ENCODE measurements around the gene PSMD9. TPM values are rescaled to one million over a fixed set of nuclear protein-coding genes. Genes with fewer than 3 reads are reported as not detected.
A peak's percentile ranks its signal among the peaks of the same experiment; 100 is the strongest.
"Not testable (repeated sequence)": the region's sequence is repeated elsewhere in the genome, so short reads cannot be mapped to it uniquely, and the experiment has no call there.

The PSMD9 gene
- total RNA-seq, 1 experiment from 2014 or later, result 150 TPM

GRCh38 chr12:121860257-121860656, 28.3 kb upstream of the PSMD9 start:
- no peak for DNase-seq (ENCODE audit: low read depth in 1 of 2, low spot score in 2 of 2)

DNA sequence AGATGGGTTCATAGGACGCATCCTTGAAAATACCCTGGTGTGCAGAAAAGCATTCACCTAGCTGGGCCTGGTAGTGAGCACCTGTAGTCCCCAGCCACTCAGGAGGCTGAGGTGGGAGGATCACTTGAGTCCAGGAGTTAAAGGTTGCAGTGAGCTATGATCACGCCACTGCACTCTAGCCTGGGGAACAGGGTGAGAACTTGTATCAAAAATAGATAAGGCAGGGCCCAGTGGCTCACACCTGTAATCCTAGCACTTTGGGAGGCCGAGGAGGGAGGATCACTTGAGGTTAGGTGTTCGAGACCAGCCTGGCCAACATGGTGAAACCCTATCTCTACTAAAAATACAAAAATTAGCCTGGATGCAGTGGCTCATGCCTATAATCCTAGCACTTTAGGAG, 27.9 kb upstream of the PSMD9 start:
- H3K36me3 ChIP-seq; H3K4me3 ChIP-seq; DNase-seq (ENCODE audit: low read depth in 1 of 2, low spot score in 2 of 2); H3K27me3 ChIP-seq (replicated peaks); H3K9me3 ChIP-seq (replicated peaks); H3K27ac ChIP-seq: not testable (repeated sequence)
- H3K4me1 ChIP-seq (replicated peaks), result peaks cover 18% of the 10 kb centered on the region

More at GRCh38 chr12:121860257-121860656, 28.3 kb upstream of the PSMD9 start:
- Histone ChIP-seq H3K4me1 (replicated peaks) (peaks cover 18% of the 10 kb centered on the region), H3K27me3 (replicated peaks) (no peaks in the 10 kb centered on the region), H3K4me3 (no peak overlapping the region), H3K9me3 (replicated peaks) (no peaks in the 10 kb centered on the region), H3K27ac (no peak overlapping the region), H3K36me3 (no peaks in the 10 kb centered on the region)

- peaks cover 18% of the 10 kb centered on the region for H3K4me1 ChIP-seq (replicated peaks)
- H3K9me3 ChIP-seq (replicated peaks), result no peaks in the 10 kb centered on the region
- H3K27me3 ChIP-seq (replicated peaks), result no peaks in the 10 kb centered on the region
- no peak overlapping the region for H3K27ac ChIP-seq
- H3K4me3 ChIP-seq, result no peak overlapping the region
- no peak for DNase-seq (ENCODE audit: low read depth in 1 of 2, low spot score in 2 of 2)
- H3K36me3 ChIP-seq, result no peaks in the 10 kb centered on the region
These were observed 26.8 kb upstream of the PSMD9 start for GRCh38 chr12:121861636-121862254.

DNA sequence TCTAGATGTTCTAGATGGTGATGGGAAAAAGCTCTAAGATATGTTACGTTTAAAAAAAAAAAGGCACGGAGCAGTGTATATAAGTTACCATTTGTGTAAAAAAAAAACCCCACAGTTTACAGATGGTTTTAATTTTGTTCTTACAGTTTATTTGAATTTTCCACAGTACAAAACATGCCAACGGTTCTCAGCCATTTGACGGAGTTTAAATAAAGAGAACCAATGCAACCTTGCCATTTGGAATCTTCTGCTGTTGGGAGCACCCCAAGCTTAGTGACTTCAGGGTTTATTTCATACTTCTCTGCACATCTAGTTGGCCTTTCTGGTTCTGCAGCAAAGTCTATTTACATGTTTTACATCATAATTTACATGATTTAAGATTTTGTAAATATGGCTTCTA, 22.3 kb upstream of the PSMD9 start:
- Histone ChIP-seq H3K36me3 (no peaks in the 10 kb centered on the region), H3K4me1 (replicated peaks) (no peaks in the 10 kb centered on the region), H3K9me3 (replicated peaks) (no peaks in the 10 kb centered on the region), H3K4me3 (no peak overlapping the region), H3K27ac (no peak overlapping the region), H3K27me3 (replicated peaks) (no peaks in the 10 kb centered on the region)
- DNase-seq (ENCODE audit: low read depth in 1 of 2, low spot score in 2 of 2), result no peak

GRCh38 chr12:121869229-121869628, 19.4 kb upstream of the PSMD9 start:
- not testable (repeated sequence) for H3K27me3 ChIP-seq (replicated peaks); H3K27ac ChIP-seq; H3K4me1 ChIP-seq (replicated peaks); H3K4me3 ChIP-seq; DNase-seq (ENCODE audit: low read depth in 1 of 2, low spot score in 2 of 2); H3K9me3 ChIP-seq (replicated peaks); H3K36me3 ChIP-seq

DNA sequence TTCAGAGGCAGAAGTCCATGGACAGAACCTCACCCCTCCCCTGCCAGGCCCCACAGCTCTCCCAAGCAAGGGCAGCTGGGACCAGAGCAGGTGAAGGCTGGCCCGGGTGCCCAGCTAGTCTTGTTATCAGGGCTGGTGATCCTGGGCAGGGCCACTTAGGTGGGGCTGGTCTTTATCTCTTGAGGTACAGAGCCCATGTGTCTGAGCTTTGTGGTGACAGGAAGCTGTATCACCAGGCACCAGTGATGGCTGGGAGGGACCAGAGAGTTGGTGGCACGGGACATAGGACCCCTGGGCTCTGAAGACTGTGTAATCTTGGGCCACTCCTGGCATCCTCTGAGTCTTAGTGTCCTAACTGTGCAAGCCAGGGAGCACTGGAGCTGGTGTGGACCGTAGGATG, 17.1 kb upstream of the PSMD9 start:
- Histone ChIP-seq H3K4me1 (replicated peaks) (peaks cover 9% of the 10 kb centered on the region), H3K27me3 (replicated peaks) (no peaks in the 10 kb centered on the region), H3K27ac (no peak overlapping the region), H3K36me3 (no peaks in the 10 kb centered on the region), H3K4me3 (no peak overlapping the region), H3K9me3 (replicated peaks) (no peaks in the 10 kb centered on the region)
- no peak for DNase-seq (ENCODE audit: low read depth in 1 of 2, low spot score in 2 of 2)

DNA sequence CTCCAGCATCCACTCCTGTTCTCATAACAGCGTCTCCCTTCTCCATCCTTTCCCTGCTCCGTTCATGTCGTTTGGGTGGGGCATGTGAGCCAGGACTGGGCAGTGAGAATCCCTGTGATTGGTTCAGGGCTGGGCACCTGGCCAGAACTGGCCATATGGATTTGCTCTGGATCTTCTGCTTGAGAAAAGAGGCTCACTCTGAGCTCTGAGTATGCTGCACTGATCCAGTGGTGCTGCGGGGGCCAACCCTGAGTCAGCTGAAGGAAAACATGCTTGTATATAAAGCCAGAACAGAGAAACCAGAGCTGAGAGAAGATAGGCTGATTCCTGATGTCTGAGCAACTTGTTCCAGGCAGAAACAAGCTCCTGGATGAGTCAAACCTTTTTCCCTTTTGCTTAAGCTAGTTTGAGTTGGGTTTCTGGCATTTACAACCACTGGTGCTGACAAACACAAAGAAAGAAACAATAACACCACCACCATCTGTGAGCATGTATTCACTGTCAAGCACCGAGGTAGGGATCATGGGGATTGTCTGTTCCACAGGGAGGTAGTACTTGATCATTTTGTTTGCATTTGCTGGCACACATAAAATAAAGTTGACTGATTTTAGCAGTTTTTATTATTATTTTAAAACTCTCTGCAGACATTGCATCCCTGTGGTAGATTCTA, 15.9 kb upstream of the PSMD9 start:
- DNase-seq (ENCODE audit: low read depth in 1 of 2, low spot score in 2 of 2), result peak; percentile 29 to 50
- H3K4me3 ChIP-seq, result no peak overlapping the region
- no peak overlapping the region for H3K27ac ChIP-seq
- peaks cover 9% of the 10 kb centered on the region for H3K4me1 ChIP-seq (replicated peaks)
- no peaks in the 10 kb centered on the region for H3K36me3 ChIP-seq
- H3K27me3 ChIP-seq (replicated peaks), result no peaks in the 10 kb centered on the region
- no peaks in the 10 kb centered on the region for H3K9me3 ChIP-seq (replicated peaks)

DNA sequence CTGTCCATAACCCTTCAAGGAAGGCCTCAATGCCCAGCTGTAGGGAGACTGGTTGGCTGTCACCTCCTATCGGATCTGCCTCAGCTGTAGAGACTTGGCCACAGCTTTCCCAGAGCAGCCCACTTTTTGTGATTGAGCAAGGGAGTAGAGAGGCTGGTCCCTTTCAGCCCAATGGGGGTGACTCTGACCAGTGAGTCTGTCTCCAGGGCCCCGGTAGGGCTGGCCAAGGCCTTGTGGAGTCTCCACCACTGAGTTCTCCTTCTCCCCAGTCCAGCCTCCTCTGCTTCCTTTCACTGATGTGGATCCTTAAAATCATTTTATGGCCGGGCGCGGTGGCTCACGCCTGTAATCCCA, 15.4 kb upstream of the PSMD9 start:
- Histone ChIP-seq H3K9me3 (replicated peaks) (no peaks in the 10 kb centered on the region), H3K27ac (no peak overlapping the region), H3K36me3 (no peaks in the 10 kb centered on the region), H3K27me3 (replicated peaks) (no peaks in the 10 kb centered on the region), H3K4me1 (replicated peaks) (peaks cover 9% of the 10 kb centered on the region), H3K4me3 (no peak overlapping the region)
- no peak for DNase-seq (ENCODE audit: low read depth in 1 of 2, low spot score in 2 of 2)

GRCh38 chr12:121874071-121874470, 14.5 kb upstream of the PSMD9 start:
- H3K27me3 ChIP-seq (replicated peaks), result no peaks in the 10 kb centered on the region
- no peak overlapping the region for H3K27ac ChIP-seq
- DNase-seq (ENCODE audit: low read depth in 1 of 2, low spot score in 2 of 2), result no peak
- no peaks in the 10 kb centered on the region for H3K36me3 ChIP-seq
- H3K4me1 ChIP-seq (replicated peaks), result peaks cover 9% of the 10 kb centered on the region
- no peak overlapping the region for H3K4me3 ChIP-seq
- H3K9me3 ChIP-seq (replicated peaks), result no peaks in the 10 kb centered on the region

GRCh38 chr12:121875582-121875981, 13.0 kb upstream of the PSMD9 start:
- DNase-seq (ENCODE audit: low read depth in 1 of 2, low spot score in 2 of 2), result no peak
- H3K36me3 ChIP-seq, result no peaks in the 10 kb centered on the region
- H3K27ac ChIP-seq, result no peak overlapping the region
- H3K9me3 ChIP-seq (replicated peaks), result no peaks in the 10 kb centered on the region
- peaks cover 9% of the 10 kb centered on the region for H3K4me1 ChIP-seq (replicated peaks)
- no peak overlapping the region for H3K4me3 ChIP-seq
- H3K27me3 ChIP-seq (replicated peaks), result no peaks in the 10 kb centered on the region

DNA sequence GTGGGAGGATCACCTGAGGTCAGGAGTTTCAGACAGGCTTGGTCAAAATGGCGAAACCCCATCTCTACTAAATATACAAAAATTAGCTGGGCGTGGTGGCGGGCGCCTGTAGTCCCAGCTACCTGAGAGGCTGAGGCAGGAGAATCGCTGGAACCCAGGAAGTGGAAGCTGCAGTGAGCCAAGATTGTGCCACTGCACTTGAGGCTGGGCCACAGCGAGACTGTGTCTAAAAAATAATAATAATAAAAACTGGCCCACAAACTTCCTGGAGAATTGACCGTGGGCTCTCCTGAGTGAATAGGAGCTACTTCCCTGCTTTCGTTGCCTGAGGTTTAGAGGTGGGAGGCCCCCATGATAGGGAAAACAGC, 12.5 kb upstream of the PSMD9 start:
- not testable (repeated sequence) for H3K27me3 ChIP-seq (replicated peaks); H3K4me3 ChIP-seq; H3K27ac ChIP-seq; H3K4me1 ChIP-seq (replicated peaks); H3K36me3 ChIP-seq; H3K9me3 ChIP-seq (replicated peaks); DNase-seq (ENCODE audit: low read depth in 1 of 2, low spot score in 2 of 2)

- Histone ChIP-seq H3K36me3 (no peaks in the 10 kb centered on the region), H3K27ac (no peak overlapping the region), H3K4me3 (no peak overlapping the region), H3K27me3 (replicated peaks) (no peaks in the 10 kb centered on the region), H3K4me1 (replicated peaks) (peaks cover 4% of the 10 kb centered on the region), H3K9me3 (replicated peaks) (no peaks in the 10 kb centered on the region)
- no peak for DNase-seq (ENCODE audit: low read depth in 1 of 2, low spot score in 2 of 2)
These were observed 5.3 kb upstream of the PSMD9 start for GRCh38 chr12:121883315-121883660.

DNA sequence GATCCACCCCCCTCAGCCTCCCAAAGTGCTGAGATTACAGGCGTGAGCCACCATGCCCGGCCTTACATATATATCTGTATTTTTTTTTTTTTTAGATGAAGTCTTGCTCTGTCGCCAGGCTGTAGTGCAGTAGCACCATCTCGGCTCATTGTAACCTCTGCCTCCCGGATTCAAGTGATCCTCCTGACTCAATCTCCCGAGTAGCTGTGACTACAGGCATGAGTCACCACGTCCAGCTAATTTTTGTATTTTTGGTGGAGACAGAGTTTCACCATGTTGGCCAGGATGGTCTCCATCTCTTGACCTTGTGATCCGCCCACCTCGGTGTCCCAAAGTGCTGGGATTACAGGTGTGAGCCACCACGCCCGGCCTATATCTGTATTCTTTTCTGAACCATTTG, 3.5 kb upstream of the PSMD9 start:
- H3K27me3 ChIP-seq (replicated peaks); DNase-seq (ENCODE audit: low read depth in 1 of 2, low spot score in 2 of 2); H3K27ac ChIP-seq; H3K4me3 ChIP-seq; H3K36me3 ChIP-seq; H3K9me3 ChIP-seq (replicated peaks): not testable (repeated sequence)
- H3K4me1 ChIP-seq (replicated peaks), result peaks cover 12% of the 10 kb centered on the region

- no peak for DNase-seq (ENCODE audit: low read depth in 1 of 2, low spot score in 2 of 2)
- H3K27me3 ChIP-seq (replicated peaks), result no peaks in the 10 kb centered on the region
- peaks cover 16% of the 10 kb centered on the region for H3K36me3 ChIP-seq
- H3K27ac ChIP-seq, result 0 out of 2 replicates have a peak overlapping the region, but pooled peaks have one; percentile 3
- H3K4me3 ChIP-seq, result peak overlapping the region; percentile 77
- no peaks in the 10 kb centered on the region for H3K9me3 ChIP-seq (replicated peaks)
- H3K4me1 ChIP-seq (replicated peaks), result peaks cover 14% of the 10 kb centered on the region
These were observed 510 bp upstream of the PSMD9 start for GRCh38 chr12:121888083-121888477.

GRCh38 chr12:121889274-121889624, 659 bp downstream of the PSMD9 start:
- no peaks in the 10 kb centered on the region for H3K27me3 ChIP-seq (replicated peaks)
- peak overlapping the region; percentile 72; the same call in 1 of the 2 replicates for H3K27ac ChIP-seq
- H3K9me3 ChIP-seq (replicated peaks), result no peaks in the 10 kb centered on the region
- H3K4me1 ChIP-seq (replicated peaks), result peaks cover 25% of the 10 kb centered on the region
- H3K36me3 ChIP-seq, result peaks cover 18% of the 10 kb centered on the region
- DNase-seq (ENCODE audit: low read depth in 1 of 2, low spot score in 2 of 2), result no peak
- H3K4me3 ChIP-seq, result peak overlapping the region; percentile 77

All from SJSA1 (cell line).